ENCODE results near the gene CNIH2. TPM values are rescaled to one million over a fixed set of nuclear protein-coding genes. Genes with fewer than 3 reads are reported as not detected.

Gene CNIH2
- total and polyA plus RNA-seq, 2 of the 8 experiments (the other 6 are each of a cell fraction or from before 2014, with no cell fraction given): 12.5 to 15.8 TPM

GRCh38 chr11:66274219-66274618 is 3.8 kb upstream of the CNIH2 start:
- Histone ChIP-seq H3K4ac (replicated peaks; ENCODE audit: insufficient read length, low read depth, low read length) (no peak overlapping the region), H3K9me3 (ENCODE audit: insufficient read depth in 2 of 2, low read depth in 1 of 2, low read length in 1 of 2) (no peaks in the 10 kb centered on the region), H3K18ac (ENCODE audit: extremely low read depth, low read length) (no peak overlapping the region), H2BK5ac (ENCODE audit: low read depth, low read length) (no peak overlapping the region), H3K23me2 (ENCODE audit: low read depth, low read length) (peaks cover 5% of the 10 kb centered on the region), H3K27me3 (replicated peaks in 1 of 4; ENCODE audit: control insufficient read depth in 3 of 4, extremely low read depth in 1 of 4, insufficient read depth in 3 of 4, low read length in 3 of 4) (0 out of 7 replicates have a peak, but pooled peaks cover 0 to 2% (median under 1%) of the 10 kb centered on the region in 4 experiments), H3K23ac (ENCODE audit: insufficient read length) (no peak overlapping the region), H3K27ac (ENCODE audit: low read depth, low read length) (no peak overlapping the region), H4K5ac (ENCODE audit: insufficient read length, low read depth, low read length) (no peak overlapping the region), H3K4me1 (replicated peaks in 1 of 4; ENCODE audit: control insufficient read depth in 3 of 4, insufficient read depth in 4 of 4, low read length in 3 of 4) (peaks cover 0 to 8% (median 3%) of the 10 kb centered on the region in 4 experiments; a peak in 5 of 7 replicates), H2AFZ (ENCODE audit: low read length) (no peak overlapping the region), H4K91ac (replicated peaks; ENCODE audit: insufficient read length, low read length) (no peak overlapping the region), H2AK5ac (ENCODE audit: low read depth, low read length) (no peak overlapping the region), H3K14ac (ENCODE audit: insufficient read length) (no peak overlapping the region), H4K20me1 (replicated peaks in 1 of 2; ENCODE audit: control insufficient read depth in 1 of 2, insufficient read depth in 2 of 2, low read length in 2 of 2) (peaks cover 0 to 4% of the 10 kb centered on the region in 2 experiments), H3K36me3 (ENCODE audit: control insufficient read depth in 2 of 4, insufficient read depth in 4 of 4, low read length in 3 of 4) (peaks cover 4 to 32% (median 15%) of the 10 kb centered on the region in 4 experiments), H3K4me3 (ENCODE audit: extremely low read depth in 1 of 4, insufficient read depth in 2 of 4, low read depth in 3 of 4, low read length in 4 of 4) (no peak overlapping the region), H2BK12ac (ENCODE audit: low read depth, low read length) (no peak overlapping the region), H3K4me2 (ENCODE audit: insufficient read depth in 1 of 2, low read depth in 2 of 2, low read length in 2 of 2) (no peak overlapping the region), H4K8ac (ENCODE audit: extremely low read depth, insufficient read depth, low read length) (no peak overlapping the region), H3K79me2 (ENCODE audit: control insufficient read depth in 1 of 2, insufficient read depth in 2 of 2, low read length in 2 of 2) (peaks cover 0 to 13% of the 10 kb centered on the region in 2 experiments; a peak in 2 of 4 replicates), H3K79me1 (ENCODE audit: low read depth, low read length) (peaks cover 6% of the 10 kb centered on the region; the same call in 1 of the 2 replicates), H2BK120ac (replicated peaks; ENCODE audit: low read depth, low read length) (no peak overlapping the region), H3K9ac (replicated peaks in 1 of 4; ENCODE audit: extremely low read depth in 1 of 4, low read depth in 3 of 4, low read length in 3 of 4) (no peak overlapping the region), H2BK20ac (ENCODE audit: low read length) (no peak overlapping the region), H2BK15ac (ENCODE audit: low read length) (no peak overlapping the region), H3K56ac (replicated peaks; ENCODE audit: insufficient read length, low read depth, low read length) (no peak overlapping the region)
- DNase-seq (ENCODE audit: low read depth in 1 of 2, low spot score in 2 of 2): no peak
- CTCF ChIA-PET (ENCODE audit: partially characterized antibody): interaction anchor here (0.8 to 1.5 kb wide), 2 partner anchors 39 to 52 kb away, joined by 4 read pairs; no protein-coding TSS in a partner anchor
- TF ChIP-seq E2F6 (IDR thresholded peaks at IDR 0.05): no peak
- no peak for TF ChIP-seq GTF2F1 (IDR thresholded peaks at IDR 0.05; ENCODE audit: borderline replicate concordance, low read depth, low read length)
- no peak for TF ChIP-seq ASH2L (IDR thresholded peaks at IDR 0.05; ENCODE audit: low read length)
- POLR2A ChIA-PET (ENCODE audit: partially characterized antibody): interaction anchor here (0.6 kb wide), 1 partner anchor 764 kb away, joined by 3 read pairs; no protein-coding TSS in a partner anchor
- 89% methylated on average over 1 of the region's 1 CpG; no CpG with 5 or more reads in 1 of the 2 experiments for WGBS, 2 experiments (ENCODE audit: extremely low coverage in 1 of 2, insufficient coverage in 1 of 2, insufficient read length in 1 of 2, insufficient replicate concordance in 2 of 2, low coverage in 1 of 2, low lambda C conversion rate in 2 of 2, missing lambda C conversion rate in 1 of 2)
- FAIRE-seq: no peak

Data from H1 (cell line).